MM.1S (cell line): ENCODE data around the gene ENTREP1.

Experiments used
- EZH2 ChIP-seq: fragments of 300-600 bp; sonication (generic); optimal IDR thresholded peaks from 2 replicates; pipeline ENCODE3; 2017; ENCODE audit warnings: low read depth, mild to moderate bottlenecking, antibody characterized with exemption, low read length, mixed read lengths
- TF ChIP-seq, protein P1 (sequence below): fragments of 300-600 bp; sonication (generic); IDR thresholded peaks from 2 replicates; pipeline ENCODE4 v1.5.1; 2016; ENCODE audit warnings: antibody characterized with exemption, low read length, mixed read lengths

DNA sequence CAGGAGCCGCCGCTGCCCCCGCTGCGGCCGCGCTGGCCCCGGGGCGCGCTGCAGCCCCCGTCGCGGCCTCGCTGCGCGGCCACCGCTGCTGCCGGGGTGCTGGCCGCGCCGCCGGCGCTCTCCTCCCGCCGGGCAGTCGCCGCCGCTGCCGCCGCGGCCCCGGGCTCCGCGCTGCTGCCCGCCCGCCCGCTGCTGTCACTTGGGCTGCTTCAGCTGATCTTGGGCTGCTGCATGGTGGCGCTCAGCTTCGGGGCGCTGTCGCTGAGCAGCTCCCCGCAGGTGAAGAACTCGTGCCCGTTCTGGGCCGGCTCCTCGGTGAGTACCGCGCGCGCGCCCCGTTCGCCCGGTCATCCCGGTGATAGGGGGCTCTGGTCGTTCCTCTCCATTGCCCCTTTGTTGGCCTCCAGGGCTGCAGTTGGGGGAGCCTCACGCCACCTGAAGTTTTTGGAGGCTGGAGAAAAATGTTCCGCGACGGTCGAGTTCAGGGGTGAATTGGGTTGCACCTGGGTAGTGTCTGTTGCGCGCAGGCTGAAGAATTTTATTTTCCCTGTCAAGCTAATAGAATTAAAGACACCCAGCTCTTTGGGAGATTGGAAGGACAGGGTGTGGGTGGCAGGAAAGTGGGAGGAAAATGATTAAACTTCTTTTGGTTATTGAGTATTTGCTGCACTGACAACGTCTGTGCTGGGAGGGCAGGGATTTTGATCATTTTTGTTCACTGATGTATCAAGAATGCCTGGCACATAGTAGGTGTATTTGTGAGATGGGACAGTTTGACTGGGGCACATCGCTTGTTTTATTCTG lies 596 bp downstream of the ENTREP1 start:
- TF ChIP-seq, protein P1, sequence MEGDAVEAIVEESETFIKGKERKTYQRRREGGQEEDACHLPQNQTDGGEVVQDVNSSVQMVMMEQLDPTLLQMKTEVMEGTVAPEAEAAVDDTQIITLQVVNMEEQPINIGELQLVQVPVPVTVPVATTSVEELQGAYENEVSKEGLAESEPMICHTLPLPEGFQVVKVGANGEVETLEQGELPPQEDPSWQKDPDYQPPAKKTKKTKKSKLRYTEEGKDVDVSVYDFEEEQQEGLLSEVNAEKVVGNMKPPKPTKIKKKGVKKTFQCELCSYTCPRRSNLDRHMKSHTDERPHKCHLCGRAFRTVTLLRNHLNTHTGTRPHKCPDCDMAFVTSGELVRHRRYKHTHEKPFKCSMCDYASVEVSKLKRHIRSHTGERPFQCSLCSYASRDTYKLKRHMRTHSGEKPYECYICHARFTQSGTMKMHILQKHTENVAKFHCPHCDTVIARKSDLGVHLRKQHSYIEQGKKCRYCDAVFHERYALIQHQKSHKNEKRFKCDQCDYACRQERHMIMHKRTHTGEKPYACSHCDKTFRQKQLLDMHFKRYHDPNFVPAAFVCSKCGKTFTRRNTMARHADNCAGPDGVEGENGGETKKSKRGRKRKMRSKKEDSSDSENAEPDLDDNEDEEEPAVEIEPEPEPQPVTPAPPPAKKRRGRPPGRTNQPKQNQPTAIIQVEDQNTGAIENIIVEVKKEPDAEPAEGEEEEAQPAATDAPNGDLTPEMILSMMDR: peak; percentile 7; the same call in 1 of the 2 replicates
- TF ChIP-seq EZH2: no peak
